Common myeloid progenitor, CD34-positive (primary cell): ENCODE results near the gene BRINP2.

Experiments
- CTCF ChIA-PET: fragments of 350-600 bp; sonication (Branson Sonifier 250); formaldehyde crosslinking; loops from one replicate; lab custom pipeline; 2021; ENCODE audit warnings: antibody characterized with exemption; lab: Charles Lee
- POLR2A ChIA-PET: fragments of 350-600 bp; sonication (Branson Sonifier 250); formaldehyde crosslinking; loops from one replicate; lab custom pipeline; 2021; ENCODE audit warnings: antibody characterized with exemption; lab: Charles Lee
- DNase-seq, 3 donors: peaks; one replicate each; pipeline versions ENCODE4 v3.0.0 to v3.0.0-alpha.2; 2013
- H3K27ac ChIP-seq, 2 experiments: 1 replicate in 1 of 2; 2 replicates in 1 of 2; pipeline ENCODE4 v1.7.0; 2013; ENCODE audit warnings: inconsistent platforms in 2 of 2, low read length in 2 of 2, mild to moderate bottlenecking in 2 of 2, low read depth in 1 of 2, moderate library complexity in 1 of 2; ENCODE audit not compliant: severe bottlenecking in 2 of 2, insufficient read depth in 1 of 2, poor library complexity in 1 of 2
- H3K27me3 ChIP-seq, 5 experiments: replicated peaks in 2 of 5; 1 replicate in 3 of 5; 2 replicates in 2 of 5; pipeline versions ENCODE4 v1.6.1 to v1.7.0; 2013; ENCODE audit warnings: low read length in 4 of 5, mild to moderate bottlenecking in 2 of 5, moderate library complexity in 2 of 5, inconsistent platforms in 1 of 5; ENCODE audit not compliant: insufficient read depth in 5 of 5, control insufficient read depth in 4 of 5
- H3K36me3 ChIP-seq, 4 experiments: 1 replicate in 2 of 4; 2 replicates in 2 of 4; pipeline versions ENCODE4 v1.6.1 to v1.7.0; 2013; ENCODE audit warnings: low read length in 3 of 4, control low read depth in 1 of 4, mild to moderate bottlenecking in 1 of 4; ENCODE audit not compliant: control insufficient read depth in 4 of 4, insufficient read depth in 4 of 4
- H3K4me1 ChIP-seq, 4 experiments: 1 replicate in 3 of 4; 2 replicates in 1 of 4; pipeline versions ENCODE4 v1.6.1 to v1.7.1; 2013; ENCODE audit warnings: low read length in 3 of 4, mild to moderate bottlenecking in 3 of 4, control low read depth in 1 of 4, inconsistent platforms in 1 of 4, moderate library complexity in 1 of 4; ENCODE audit not compliant: control insufficient read depth in 4 of 4, insufficient read depth in 4 of 4; ENCODE audit errors: control extremely low read depth in 1 of 4
- H3K4me3 ChIP-seq, 7 experiments: 1 replicate in 4 of 7; 2 replicates in 3 of 7; pipeline versions ENCODE4 v1.5.1 to v1.7.0; 2013; ENCODE audit warnings: mild to moderate bottlenecking in 7 of 7, low read length in 6 of 7, moderate library complexity in 6 of 7, inconsistent platforms in 2 of 7, low read depth in 2 of 7, control low read depth in 1 of 7; ENCODE audit not compliant: insufficient read depth in 4 of 7, control insufficient read depth in 1 of 7; ENCODE audit errors: extremely low read depth in 1 of 7
- H3K9me3 ChIP-seq, 5 experiments: 1 replicate in 4 of 5; 2 replicates in 1 of 5; pipeline versions ENCODE4 v1.6.1 to v1.7.1; 2013; ENCODE audit warnings: low read length in 4 of 5, mild to moderate bottlenecking in 2 of 5, inconsistent platforms in 1 of 5, low read depth in 1 of 5, moderate library complexity in 1 of 5; ENCODE audit not compliant: control insufficient read depth in 4 of 5, insufficient read depth in 2 of 5; ENCODE audit errors: control extremely low read depth in 1 of 5
- WGBS: methylation state at CpG from one replicate; pipeline ENCODE4 v1.1.5; 2013; ENCODE audit not compliant: insufficient coverage; 5-methylcytosine and 5-hydroxymethylcytosine counted together

The BRINP2 gene

GRCh38 chr1:177270863-177271262 lies 100.1 kb downstream of the BRINP2 start:
- no peaks in the 10 kb centered on the region for H3K4me1 ChIP-seq
- no CpG with 5 or more reads among the region's 1 CpG for WGBS
- no peaks in the 10 kb centered on the region for H3K36me3 ChIP-seq
- no peak overlapping the region for H3K4me3 ChIP-seq
- H3K9me3 ChIP-seq: no peaks in the 10 kb centered on the region
- no peaks in the 10 kb centered on the region for H3K27me3 ChIP-seq
- POLR2A ChIA-PET: no interaction called here
- no peak overlapping the region for H3K27ac ChIP-seq
- no peak for DNase-seq
- CTCF ChIA-PET: no interaction called here

- Histone ChIP-seq H3K36me3 (no peaks in the 10 kb centered on the region), H3K27me3 (no peaks in the 10 kb centered on the region), H3K9me3 (no peaks in the 10 kb centered on the region), H3K27ac (no peak overlapping the region), H3K4me3 (no peak overlapping the region), H3K4me1 (no peaks in the 10 kb centered on the region)
- POLR2A ChIA-PET: no interaction called here
- 100% methylated on average over 2 of the region's 5 CpGs for WGBS
- DNase-seq: no peak
- CTCF ChIA-PET: no interaction called here
These were observed 102.4 kb downstream of the BRINP2 start for GRCh38 chr1:177273141-177273540.

- H3K36me3 ChIP-seq: no peaks in the 10 kb centered on the region
- no peak for DNase-seq
- WGBS: 90% methylated on average over 5 of the region's 5 CpGs
- no peaks in the 10 kb centered on the region for H3K9me3 ChIP-seq
- H3K4me1 ChIP-seq: no peaks in the 10 kb centered on the region
- no peak overlapping the region for H3K27ac ChIP-seq
- no peak overlapping the region for H3K4me3 ChIP-seq
- ChIA-PET POLR2A (no interaction called here), CTCF (no interaction called here)
- no peaks in the 10 kb centered on the region for H3K27me3 ChIP-seq
These were observed 104.0 kb downstream of the BRINP2 start for GRCh38 chr1:177274687-177275211.

- Histone ChIP-seq H3K9me3 (peaks cover 0 to 1% (median 0%) of the 10 kb centered on the region in 5 experiments), H3K27me3 (no peaks in the 10 kb centered on the region), H3K4me1 (no peaks in the 10 kb centered on the region), H3K27ac (no peak overlapping the region), H3K4me3 (no peak overlapping the region), H3K36me3 (no peaks in the 10 kb centered on the region)
- ChIA-PET CTCF (interaction anchor here (0.8 kb wide), 1 partner anchor 94 kb away, joined by 3 read pairs; no protein-coding TSS in a partner anchor), POLR2A (interaction anchor here (0.6 to 0.7 kb wide), 2 partner anchors 63 to 1012 kb away, joined by 3 to 5 read pairs; no protein-coding TSS in a partner anchor)
- no peak for DNase-seq
- WGBS: 60% methylated on average over 1 of the region's 1 CpG
These were observed 105.0 kb downstream of the BRINP2 start for GRCh38 chr1:177275736-177276135.

- Histone ChIP-seq H3K4me1 (no peaks in the 10 kb centered on the region), H3K27ac (no peak overlapping the region), H3K36me3 (no peaks in the 10 kb centered on the region), H3K9me3 (peaks cover 0 to 1% (median 0%) of the 10 kb centered on the region in 5 experiments), H3K4me3 (no peak overlapping the region), H3K27me3 (no peaks in the 10 kb centered on the region)
- DNase-seq: no peak
- POLR2A ChIA-PET: no interaction called here
- CTCF ChIA-PET: no interaction called here
- 100% methylated on average over 2 of the region's 10 CpGs for WGBS
These were observed 108.0 kb downstream of the BRINP2 start for GRCh38 chr1:177278626-177279390.

GRCh38 chr1:177281901-177282300 lies 111.1 kb downstream of the BRINP2 start:
- ChIA-PET CTCF (no interaction called here), POLR2A (no interaction called here)
- Histone ChIP-seq H3K36me3 (no peaks in the 10 kb centered on the region), H3K9me3 (peaks cover 0 to 1% (median 0%) of the 10 kb centered on the region in 5 experiments), H3K4me3 (no peak overlapping the region), H3K4me1 (no peaks in the 10 kb centered on the region), H3K27ac (no peak overlapping the region), H3K27me3 (no peaks in the 10 kb centered on the region)
- WGBS: 75% methylated on average over 4 of the region's 5 CpGs
- no peak for DNase-seq

GRCh38 chr1:177282976-177283375 lies 112.2 kb downstream of the BRINP2 start:
- ChIA-PET POLR2A (interaction anchor here (0.5 kb wide), 1 partner anchor 1281 kb away, joined by 3 read pairs; no protein-coding TSS in a partner anchor), CTCF (no interaction called here)
- no peak for DNase-seq
- Histone ChIP-seq H3K36me3 (no peaks in the 10 kb centered on the region), H3K4me1 (no peaks in the 10 kb centered on the region), H3K27me3 (no peaks in the 10 kb centered on the region), H3K27ac (no peak overlapping the region), H3K4me3 (no peak overlapping the region), H3K9me3 (peaks cover 0 to 1% (median 0%) of the 10 kb centered on the region in 5 experiments)
- WGBS: 80% methylated on average over 1 of the region's 1 CpG
